HepG2 (cell line): ENCODE data around the gene SAA1. TPM values are rescaled to one million over a fixed set of nuclear protein-coding genes. Genes with fewer than 3 reads are reported as not detected.

Source experiments
- AKNA ChIP-seq: sonication (generic); formaldehyde crosslinking; IDR thresholded peaks from 2 replicates; pipeline ENCODE4 v1.4.0; 2020; ENCODE audit warnings: missing genetic modification reagents, borderline replicate concordance
- IRF9 ChIP-seq: sonication (generic); formaldehyde crosslinking; IDR thresholded peaks from 2 replicates; pipeline ENCODE4 v1.8.0; 2022; ENCODE audit warnings: missing genetic modification reagents, mild to moderate bottlenecking, borderline replicate concordance
- KAT2B ChIP-seq: fragments of 150-350 bp; IDR thresholded peaks from 2 replicates; pipeline ENCODE4 v1.6.1; 2014; ENCODE audit warnings: low read depth, low read length, borderline replicate concordance
- KAT7 ChIP-seq: IDR thresholded peaks from 2 replicates; pipeline ENCODE4 v1.6.1; 2018; ENCODE audit warnings: borderline replicate concordance, missing compliant biosample characterization
- MEF2D ChIP-seq: sonication (generic); formaldehyde crosslinking; IDR thresholded peaks from 2 replicates; pipeline ENCODE4 v1.5.1; 2020; ENCODE audit warnings: mild to moderate bottlenecking, missing genetic modification reagents
- MIER2 ChIP-seq: IDR thresholded peaks from 2 replicates; pipeline ENCODE4 v1.6.1; 2016; ENCODE audit warnings: missing biosample characterization, missing genetic modification reagents
- PRDM4 ChIP-seq: sonication (generic); formaldehyde crosslinking; IDR thresholded peaks from 2 replicates; pipeline ENCODE4 v1.9.0; 2021; ENCODE audit warnings: missing genetic modification reagents, borderline replicate concordance
- REXO4 ChIP-seq: sonication (generic); formaldehyde crosslinking; IDR thresholded peaks from 2 replicates; pipeline ENCODE4 v1.8.0; 2022; ENCODE audit warnings: missing genetic modification reagents, mild to moderate bottlenecking, borderline replicate concordance
- RORA ChIP-seq: sonication (generic); formaldehyde crosslinking; IDR thresholded peaks from 2 replicates; pipeline ENCODE4 v1.5.0; 2020; ENCODE audit warnings: mild to moderate bottlenecking, missing genetic modification reagents, moderate library complexity
- SKI ChIP-seq: fragments of 450-650 bp; IDR thresholded peaks from one replicate; pipeline ENCODE4 v1.6.1; 2018; ENCODE audit warnings: mild to moderate bottlenecking; ENCODE audit not compliant: partially characterized antibody
- THRA ChIP-seq: sonication (generic); formaldehyde crosslinking; IDR thresholded peaks from 2 replicates; pipeline ENCODE4 v1.4.0; 2020; ENCODE audit warnings: missing genetic modification reagents, borderline replicate concordance
- TRIM24 ChIP-seq: sonication (generic); formaldehyde crosslinking; IDR thresholded peaks from 2 replicates; pipeline ENCODE4 v1.8.0; 2022; ENCODE audit warnings: mild to moderate bottlenecking, missing genetic modification reagents
- ZFP37 ChIP-seq: sonication (generic); formaldehyde crosslinking; IDR thresholded peaks from 2 replicates; pipeline ENCODE4 v1.4.0; 2020; ENCODE audit warnings: missing genetic modification reagents, borderline replicate concordance
- ZNF530 ChIP-seq: sonication (generic); formaldehyde crosslinking; IDR thresholded peaks from 2 replicates; pipeline ENCODE4 v1.5.0; 2020; ENCODE audit warnings: low read depth, mild to moderate bottlenecking, missing genetic modification reagents
- ZNF550 ChIP-seq: sonication (generic); formaldehyde crosslinking; IDR thresholded peaks from 2 replicates; pipeline ENCODE4 v1.4.0; 2020; ENCODE audit warnings: mild to moderate bottlenecking, missing genetic modification reagents, borderline replicate concordance
- ZNF577 ChIP-seq: sonication (generic); formaldehyde crosslinking; IDR thresholded peaks from 2 replicates; pipeline ENCODE4 v1.4.0; 2020; ENCODE audit warnings: mild to moderate bottlenecking, low read depth, missing genetic modification reagents, borderline replicate concordance
- ZNF598 ChIP-seq: sonication (generic); formaldehyde crosslinking; IDR thresholded peaks from 2 replicates; pipeline ENCODE4 v1.5.1; 2020; ENCODE audit warnings: mild to moderate bottlenecking, missing genetic modification reagents, borderline replicate concordance
- ZNF616 ChIP-seq: sonication (generic); formaldehyde crosslinking; IDR thresholded peaks from 2 replicates; pipeline ENCODE4 v1.5.0; 2020; ENCODE audit warnings: low read depth, mild to moderate bottlenecking, missing genetic modification reagents
- ZNF737 ChIP-seq: sonication (generic); formaldehyde crosslinking; IDR thresholded peaks from 2 replicates; pipeline ENCODE4 v1.5.0; 2020; ENCODE audit warnings: missing genetic modification reagents, mild to moderate bottlenecking, borderline replicate concordance
- polyA plus RNA-seq, 8 experiments: library from polyadenylated mRNA; depleted of rRNA in 3 of 8; stranded (reverse) in 7 of 8; unstranded in 1 of 8; fragments of >200 nt; fragmentation: Illumina TruSeq in 4 of 8; extraction: Trizol in 4 of 8; gene quantifications; 2 replicates each; pipeline versions ENCODE4 v1.2.1 to v1.2.3, GENCODE V29; 2011 to 2016; ENCODE audit warnings: low read depth in 4 of 8, missing spikeins in 1 of 8, mixed read lengths in 1 of 8; ENCODE audit not compliant: insufficient read depth in 1 of 8
- total RNA-seq, 5 experiments: library from RNA; depleted of rRNA; stranded (reverse); fragments of >200 nt; fragmentation: Illumina TruSeq; extraction: Trizol; gene quantifications; 2 replicates each; pipeline ENCODE4 v1.2.3, GENCODE V29; 2016; ENCODE audit warnings: low read depth in 1 of 5

The SAA1 gene
- total and polyA plus RNA-seq, 2 of the 13 experiments (the other 11 are each of a cell fraction or from before 2014, with no cell fraction given) = not detected

GRCh38 chr11:18230859-18231258 is 35.2 kb upstream of the SAA1 start (continued):
- TF ChIP-seq AKNA (CRISPR knock-in tag) (no peak), REXO4 (CRISPR knock-in tag) (no peak), ZNF577 (CRISPR knock-in tag) (no peak), TRIM24 (CRISPR knock-in tag) (no peak), ZNF550 (CRISPR knock-in tag) (no peak), ZNF598 (CRISPR knock-in tag) (peak; percentile 68; the same call in 1 of the 2 replicates), ZNF530 (CRISPR knock-in tag) (no peak), ZNF616 (CRISPR knock-in tag) (no peak), MIER2 (CRISPR knock-in tag) (no peak), MEF2D (CRISPR knock-in tag) (no peak), RORA (CRISPR knock-in tag) (no peak), SKI (no peak), PRDM4 (peak; percentile 88; the same call in 1 of the 2 replicates), ZFP37 (CRISPR knock-in tag) (no peak), THRA (CRISPR knock-in tag) (no peak), KAT7 (CRISPR knock-in tag) (no peak), KAT2B (no peak), ZNF737 (CRISPR knock-in tag) (no peak), IRF9 (CRISPR knock-in tag) (no peak)
